Right lobe of liver (tissue), 6 donors: ENCODE results near the gene PDE10A. TPM values are rescaled to one million over a fixed set of nuclear protein-coding genes. Genes with fewer than 3 reads are reported as not detected.
"Not testable (repeated sequence)": the region's sequence is repeated elsewhere in the genome, so short reads cannot be mapped to it uniquely, and the experiment has no call there.

ENCODE experiments used
- ATAC-seq, 4 donors: fragments of 200-7000 bp; cut with Tn5 transposase; one replicate each; pipeline ENCODE4 v1.9.1; 2020; ENCODE audit warnings: mild to moderate bottlenecking in 4 of 4, moderate library complexity in 4 of 4
- DNase-seq, 3 donors: peaks; one replicate each; pipeline ENCODE4 v3.0.0-alpha.2; 2020
- H3K27ac ChIP-seq, 3 donors: fragments of 200-600 bp; one replicate each; pipeline ENCODE4 v1.8.0; 2022
- H3K27me3 ChIP-seq, 2 donors: fragments of 200-600 bp; one replicate each; pipeline ENCODE4 v1.8.0; 2022
- H3K36me3 ChIP-seq, 4 donors: fragments of 200-600 bp; sonication (generic) in 1 of 4; one replicate each; pipeline versions ENCODE4 v1.5.1 to v1.8.0; 2017 to 2022; ENCODE audit warnings: control low read depth in 1 of 4
- H3K4me1 ChIP-seq, 4 donors: fragments of 200-600 bp; sonication (generic) in 1 of 4; one replicate each; pipeline versions ENCODE4 v1.5.1 to v1.8.0; 2017 to 2022; ENCODE audit warnings: control low read depth in 1 of 4
- H3K4me3 ChIP-seq, 3 donors: fragments of 200-600 bp; one replicate each; pipeline ENCODE4 v1.8.0; 2022
- H3K9me3 ChIP-seq, 4 donors: fragments of 200-600 bp; sonication (generic) in 1 of 4; one replicate each; pipeline versions ENCODE4 v1.5.1 to v1.8.0; 2017 to 2022; ENCODE audit warnings: control low read depth in 1 of 4
- POLR2A ChIP-seq: fragments of 450-650 bp; IDR thresholded peaks from one replicate; pipeline ENCODE4 v1.6.1; 2017; ENCODE audit warnings: antibody characterized with exemption, mild to moderate bottlenecking
- WGBS: methylation state at CpG from one replicate; pipeline ENCODE4 v1.1.6; 2018; ENCODE audit warnings: low coverage, low lambda C conversion rate; ENCODE audit not compliant: insufficient coverage; ENCODE audit errors: missing lambda C conversion rate; 5-methylcytosine and 5-hydroxymethylcytosine counted together
- intact Hi-C, 2 donors: fragments of 100-400 bp; cut with DNase I; formaldehyde crosslinking; loops; one replicate each; pipeline versions ENCODE4 v1.11.2 to v1.14.1; 2022
- total RNA-seq, 6 experiments: library from RNA; depleted of rRNA in 2 of 6; stranded (reverse); fragments of >200 nt in 2 of 6; fragmentation: NEBNext Ultra II Directional in 3 of 6; extraction: Animal tissue kit (Norgen Biotek cat#: 25700) in 3 of 6; gene quantifications; one replicate each; pipeline versions ENCODE4 v1.1.0 to v1.2.4, GENCODE V29; 2016 to 2023
- TF ChIP-seq, protein P1 (sequence below), 4 donors: fragments of 200-600 bp in 3 of 4; fragments of 450-650 bp in 1 of 4; IDR thresholded peaks; one replicate each; pipeline versions ENCODE4 v1.5.1 to v1.8.0; 2016 to 2022; ENCODE audit warnings: antibody characterized with exemption in 4 of 4, mild to moderate bottlenecking in 2 of 4
- donor health status: DM: no; HTN: yes; CAD: no.
- donor health status: DM: no; HTN: no; CAD: no.
- donor health status: DM: no; HTN: no; CAD: no.
- donor health status: DM: no; HTN: yes; CAD: no.
- donor health status: DM: no; HTN: yes; CAD: no.

PDE10A gene
- total RNA-seq, 6 experiments from 2014 or later, result 0.48 to 1.5 (median 0.65) TPM

DNA sequence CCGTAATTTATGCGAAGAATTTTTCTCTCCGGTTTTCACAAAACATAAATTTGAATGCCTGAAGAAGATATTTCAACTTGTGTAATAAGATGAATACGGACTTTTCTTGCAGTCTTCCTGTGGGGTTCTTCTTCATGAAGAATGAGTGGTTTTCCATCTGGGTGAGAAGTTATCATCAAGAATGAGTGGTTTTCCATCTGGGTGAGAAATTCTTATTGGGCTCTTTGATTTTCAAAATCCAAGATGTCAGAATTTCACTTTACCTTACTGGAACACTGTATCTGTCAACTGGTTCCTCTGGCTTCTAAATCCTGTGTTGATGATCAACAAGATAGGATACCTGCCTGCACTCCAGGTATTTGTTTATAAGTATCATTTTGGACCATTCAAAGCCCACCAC, 193.6 kb downstream of the PDE10A start:
- Histone ChIP-seq H3K4me1 (no peaks in the 10 kb centered on the region), H3K27ac (no peak overlapping the region), H3K4me3 (no peak overlapping the region), H3K9me3 (no peaks in the 10 kb centered on the region), H3K36me3 (no peaks in the 10 kb centered on the region), H3K27me3 (no peaks in the 10 kb centered on the region)
- intact Hi-C loops, result no loop called here
- 67% methylated on average over 4 of the region's 4 CpGs for WGBS
- DNase-seq (no peak), ATAC-seq (no peak)
- no peak for TF ChIP-seq POLR2A

DNA sequence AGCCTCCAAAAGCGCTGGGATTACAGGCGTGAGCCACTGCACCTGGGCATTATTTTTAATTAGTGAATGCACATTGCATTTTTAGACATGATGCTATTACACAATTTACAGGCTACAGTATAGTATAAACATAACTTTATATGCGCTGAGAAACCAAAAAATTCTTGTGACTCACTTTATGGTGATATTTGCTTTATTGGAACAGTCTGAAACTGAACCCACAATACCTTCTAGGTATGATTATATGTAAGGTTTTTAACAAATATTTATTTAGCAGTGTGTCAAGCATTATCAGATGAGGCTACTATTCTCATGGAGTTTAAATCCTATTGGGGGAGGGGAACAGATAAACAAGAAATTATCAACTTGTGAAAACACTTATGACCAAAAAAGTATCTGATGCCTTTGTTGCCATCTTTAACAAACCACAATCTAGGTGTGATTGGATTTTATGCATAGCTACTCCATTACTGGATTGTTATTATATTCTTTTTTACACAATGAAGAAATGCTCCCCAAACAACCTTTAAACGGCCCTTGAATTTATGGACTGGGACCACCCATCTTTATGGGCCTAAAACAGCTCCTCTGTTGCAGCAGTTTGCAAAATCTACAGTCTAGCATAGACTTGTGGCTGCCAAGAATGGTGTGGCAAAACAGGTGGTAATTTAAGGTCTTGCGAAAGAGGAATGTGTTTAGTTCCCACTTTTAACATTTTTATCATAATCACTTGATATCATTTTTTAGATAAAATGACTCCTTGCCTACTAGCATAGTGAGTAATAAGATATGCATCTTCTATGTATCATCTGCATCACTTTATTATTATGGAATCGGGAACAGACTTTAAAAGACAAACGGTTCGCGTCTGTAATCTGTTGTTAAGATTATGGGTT, 194.5 kb downstream of the PDE10A start:
- TF ChIP-seq, protein P1, sequence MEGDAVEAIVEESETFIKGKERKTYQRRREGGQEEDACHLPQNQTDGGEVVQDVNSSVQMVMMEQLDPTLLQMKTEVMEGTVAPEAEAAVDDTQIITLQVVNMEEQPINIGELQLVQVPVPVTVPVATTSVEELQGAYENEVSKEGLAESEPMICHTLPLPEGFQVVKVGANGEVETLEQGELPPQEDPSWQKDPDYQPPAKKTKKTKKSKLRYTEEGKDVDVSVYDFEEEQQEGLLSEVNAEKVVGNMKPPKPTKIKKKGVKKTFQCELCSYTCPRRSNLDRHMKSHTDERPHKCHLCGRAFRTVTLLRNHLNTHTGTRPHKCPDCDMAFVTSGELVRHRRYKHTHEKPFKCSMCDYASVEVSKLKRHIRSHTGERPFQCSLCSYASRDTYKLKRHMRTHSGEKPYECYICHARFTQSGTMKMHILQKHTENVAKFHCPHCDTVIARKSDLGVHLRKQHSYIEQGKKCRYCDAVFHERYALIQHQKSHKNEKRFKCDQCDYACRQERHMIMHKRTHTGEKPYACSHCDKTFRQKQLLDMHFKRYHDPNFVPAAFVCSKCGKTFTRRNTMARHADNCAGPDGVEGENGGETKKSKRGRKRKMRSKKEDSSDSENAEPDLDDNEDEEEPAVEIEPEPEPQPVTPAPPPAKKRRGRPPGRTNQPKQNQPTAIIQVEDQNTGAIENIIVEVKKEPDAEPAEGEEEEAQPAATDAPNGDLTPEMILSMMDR (IDR thresholded peaks at IDR 0.05), result no peak
- TF ChIP-seq POLR2A, result no peak
- no peaks in the 10 kb centered on the region for H3K36me3 ChIP-seq
- H3K27me3 ChIP-seq, result no peaks in the 10 kb centered on the region
- no peak for ATAC-seq
- H3K4me1 ChIP-seq, result no peaks in the 10 kb centered on the region
- no peaks in the 10 kb centered on the region for H3K9me3 ChIP-seq
- 75% methylated on average over 9 of the region's 9 CpGs for WGBS
- H3K4me3 ChIP-seq, result no peak overlapping the region
- intact Hi-C loops, result no loop called here
- DNase-seq, result no peak
- no peak overlapping the region for H3K27ac ChIP-seq

DNA sequence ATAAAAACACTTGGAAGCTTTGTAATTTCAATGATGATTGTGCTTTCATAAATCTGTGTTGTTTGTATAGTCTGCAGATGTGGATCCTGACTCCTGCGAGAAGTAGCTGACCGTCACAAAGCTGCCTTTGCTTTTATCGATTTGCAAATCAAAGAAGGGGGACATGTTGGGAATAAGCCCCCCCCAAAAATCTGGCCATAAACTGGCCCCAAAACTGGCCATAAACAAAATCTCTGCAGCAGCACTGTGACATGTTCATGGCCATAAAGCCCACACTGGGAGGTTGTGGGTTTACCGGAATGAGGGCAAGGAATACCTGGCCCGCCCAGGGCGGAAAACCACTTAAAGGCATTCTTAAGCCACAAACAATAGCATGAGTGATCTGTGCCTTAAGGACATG, 199.5 kb downstream of the PDE10A start:
- H3K9me3 ChIP-seq, H3K4me3 ChIP-seq, H3K27me3 ChIP-seq, ATAC-seq, DNase-seq, H3K36me3 ChIP-seq, H3K27ac ChIP-seq, H3K4me1 ChIP-seq, intact Hi-C loops: not testable (repeated sequence)
- 100% methylated on average over 3 of the region's 6 CpGs for WGBS

DNA sequence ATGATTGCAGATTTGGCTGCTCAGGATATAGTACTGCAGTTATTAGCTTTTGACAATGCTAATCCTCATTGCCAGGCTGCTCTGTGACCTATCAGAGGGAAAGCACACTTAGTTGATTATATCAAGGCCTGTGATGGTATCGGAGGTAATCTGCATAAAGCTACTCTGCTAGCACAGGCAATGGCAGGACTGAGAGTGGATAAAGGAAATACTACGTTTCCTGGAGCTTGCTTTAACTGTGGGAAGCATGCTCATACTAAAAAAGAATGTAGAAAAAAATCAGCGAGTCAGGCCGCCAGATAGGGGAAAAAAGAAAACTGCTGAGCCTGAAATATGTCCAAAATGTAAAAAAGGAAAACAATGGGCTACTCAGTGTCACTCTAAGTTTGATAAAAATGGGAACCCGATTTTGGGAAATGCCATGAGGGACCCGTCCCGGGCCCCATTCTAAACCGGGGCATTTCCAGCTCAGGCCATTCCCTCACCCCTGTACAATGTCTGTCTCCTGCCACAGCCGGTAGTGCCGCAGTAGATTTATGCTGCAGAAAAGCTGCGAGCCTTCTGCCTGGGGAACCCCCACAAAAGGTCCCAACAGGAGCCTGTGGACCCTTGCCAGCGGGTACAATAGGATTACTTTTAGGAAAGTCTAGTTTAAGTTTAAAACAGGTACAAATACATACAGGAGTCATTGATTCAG, 203.3 kb downstream of the PDE10A start:
- H3K4me1 ChIP-seq, H3K9me3 ChIP-seq, ATAC-seq, DNase-seq, H3K36me3 ChIP-seq, H3K4me3 ChIP-seq, H3K27me3 ChIP-seq, H3K27ac ChIP-seq: not testable (repeated sequence)
- WGBS, result 33% methylated on average over 11 of the region's 12 CpGs
- intact Hi-C loops, result loop anchor here in 1 of 2 donors (10.0 kb wide), 1 partner anchor 395 kb away; no protein-coding TSS in a partner anchor

DNA sequence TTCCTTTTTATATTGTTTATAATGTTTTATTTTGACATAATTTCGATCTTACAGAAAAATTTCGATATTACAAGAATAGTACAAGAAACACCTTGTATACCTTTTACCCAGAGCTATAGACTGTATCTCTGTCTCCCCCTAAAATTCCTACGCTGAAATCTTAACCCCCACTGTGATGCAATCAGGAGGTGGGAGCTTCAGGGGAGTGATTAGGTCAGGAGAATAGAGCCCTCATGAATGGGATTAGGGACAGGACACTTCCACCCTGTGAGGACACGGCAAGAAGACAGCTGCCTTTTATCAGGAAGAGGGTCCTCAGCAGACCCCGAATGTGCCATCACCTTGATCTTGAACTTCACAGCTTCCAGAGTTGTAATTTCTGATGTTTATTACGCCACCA, 204.9 kb downstream of the PDE10A start:
- no peaks in the 10 kb centered on the region for H3K9me3 ChIP-seq
- H3K27me3 ChIP-seq, result no peaks in the 10 kb centered on the region
- DNase-seq (no peak), ATAC-seq (no peak)
- H3K4me3 ChIP-seq, result no peak overlapping the region
- intact Hi-C loops, result loop anchor here in 1 of 2 donors (10.0 kb wide), 1 partner anchor 397 kb away; no protein-coding TSS in a partner anchor
- 52% methylated on average over 6 of the region's 6 CpGs for WGBS
- TF ChIP-seq, protein P1 (IDR thresholded peaks at IDR 0.05), result no peak
- no peak for TF ChIP-seq POLR2A
- no peak overlapping the region for H3K27ac ChIP-seq
- no peaks in the 10 kb centered on the region for H3K36me3 ChIP-seq
- H3K4me1 ChIP-seq, result no peaks in the 10 kb centered on the region

DNA sequence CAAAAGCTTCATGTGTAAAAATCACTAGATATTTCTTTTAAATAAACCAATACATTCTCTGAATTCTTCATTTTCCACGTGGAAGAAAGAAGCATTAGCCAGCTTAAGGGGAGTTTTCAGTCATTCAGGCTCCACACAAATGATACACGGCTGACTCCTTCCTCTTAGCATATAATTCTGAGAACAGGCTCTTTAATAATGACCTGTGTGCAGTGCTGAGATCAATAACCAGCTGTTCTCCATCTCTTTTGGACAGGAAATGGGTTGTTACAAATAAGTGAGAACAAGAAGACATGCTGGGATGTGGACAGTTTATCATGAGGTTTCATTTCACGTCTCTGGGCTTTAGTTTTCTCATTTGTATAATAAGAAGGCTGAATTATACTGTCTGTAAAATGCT, 206.8 kb downstream of the PDE10A start:
- Histone ChIP-seq H3K27me3 (no peaks in the 10 kb centered on the region), H3K9me3 (no peaks in the 10 kb centered on the region), H3K4me3 (no peak overlapping the region), H3K4me1 (no peaks in the 10 kb centered on the region), H3K27ac (no peak overlapping the region), H3K36me3 (no peaks in the 10 kb centered on the region)
- ATAC-seq (no peak), DNase-seq (no peak)
- WGBS, result 24% methylated on average over 3 of the region's 3 CpGs
- intact Hi-C loops, result loop anchor here in 1 of 2 donors (10.0 kb wide), 1 partner anchor 399 kb away; no protein-coding TSS in a partner anchor
- TF ChIP-seq, protein P1 (IDR thresholded peaks at IDR 0.05), result no peak
- TF ChIP-seq POLR2A, result no peak
